ENCODE results near the gene OR11H6. TPM values are rescaled to one million over a fixed set of nuclear protein-coding genes. Genes with fewer than 3 reads are reported as not detected.

Gene OR11H6
- total and polyA plus RNA-seq, 2 donors (not counting 1 experiment from before 2014, with no cell fraction given), result not detected

GRCh38 chr14:20198991-20199390 is 24.5 kb upstream of the OR11H6 start:
- no peaks in the 10 kb centered on the region for H3K9me3 ChIP-seq (ENCODE audit: control extremely low read depth in 1 of 3, control insufficient read depth in 2 of 3, insufficient read depth in 1 of 3, low read length in 2 of 3)
- no peaks in the 10 kb centered on the region for H3K79me2 ChIP-seq (ENCODE audit: control insufficient read depth, insufficient read depth, low read length)
- H3K27me3 Mint-ChIP-seq, result peaks cover 25% of the 10 kb centered on the region
- WGBS (ENCODE audit: insufficient coverage), result 79% methylated on average over 4 of the region's 5 CpGs
- no peak overlapping the region for H3K4me2 ChIP-seq (replicated peaks; ENCODE audit: low read depth, low read length, poor library complexity, severe bottlenecking)
- H3K4me3 Mint-ChIP-seq, result no peak overlapping the region
- ChIA-PET CTCF (no interaction called here), POLR2A (no interaction called here)
- no peaks in the 10 kb centered on the region for H3K4me1 Mint-ChIP-seq
- no peak for TF ChIP-seq EZH2 (IDR thresholded peaks at IDR 0.05; ENCODE audit: borderline replicate concordance, insufficient read depth, low read depth, low read length, poor library complexity, severe bottlenecking)
- no peak for TF ChIP-seq CTCF (IDR thresholded peaks at IDR 0.05)
- ATAC-seq (ENCODE audit: low read depth), result no peak
- no peak for DNase-seq
- no peaks in the 10 kb centered on the region for H3K9me3 Mint-ChIP-seq (ENCODE audit: insufficient read depth)
- H3K27ac ChIP-seq (ENCODE audit: low read length in 2 of 2), result no peak overlapping the region
- intact Hi-C loops (cut with micrococcal nuclease), result no loop called here
- H3K4me1 ChIP-seq (ENCODE audit: control insufficient read depth in 2 of 2, insufficient read depth in 2 of 2, low read length in 2 of 2), result no peaks in the 10 kb centered on the region
- no peak overlapping the region for H2AFZ ChIP-seq (ENCODE audit: insufficient read depth, low read depth, low read length, poor library complexity, severe bottlenecking)
- no peak overlapping the region for H3K9ac ChIP-seq (ENCODE audit: low read length)
- H3K4me3 ChIP-seq (ENCODE audit: control extremely low read depth in 1 of 5, extremely low read depth in 1 of 5, insufficient read depth in 1 of 5, low read depth in 2 of 5, low read length in 4 of 5), result no peak overlapping the region
- no peak overlapping the region for H3K27ac Mint-ChIP-seq
- no peaks in the 10 kb centered on the region for H4K20me1 ChIP-seq (ENCODE audit: control insufficient read depth, insufficient read depth, low read length, poor library complexity, severe bottlenecking)
- no peaks in the 10 kb centered on the region for H3K27me3 ChIP-seq (replicated peaks in 1 of 4; ENCODE audit: control extremely low read depth in 1 of 4, control insufficient read depth in 3 of 4, insufficient read depth in 4 of 4, low read length in 3 of 4)
- H3K36me3 ChIP-seq (replicated peaks in 1 of 2; ENCODE audit: control extremely low read depth in 1 of 2, control insufficient read depth in 1 of 2, extremely low read depth in 1 of 2, insufficient read depth in 2 of 2, low read length in 1 of 2), result no peaks in the 10 kb centered on the region

GRCh38 chr14:20204721-20205120 is 18.8 kb upstream of the OR11H6 start:
- H3K9me3 ChIP-seq (ENCODE audit: control extremely low read depth in 1 of 3, control insufficient read depth in 2 of 3, insufficient read depth in 1 of 3, low read length in 2 of 3), result no peaks in the 10 kb centered on the region
- H3K36me3 ChIP-seq (replicated peaks in 1 of 2; ENCODE audit: control extremely low read depth in 1 of 2, control insufficient read depth in 1 of 2, extremely low read depth in 1 of 2, insufficient read depth in 2 of 2, low read length in 1 of 2), result no peaks in the 10 kb centered on the region
- no peaks in the 10 kb centered on the region for H3K79me2 ChIP-seq (ENCODE audit: control insufficient read depth, insufficient read depth, low read length)
- intact Hi-C loops (cut with micrococcal nuclease), result no loop called here
- DNase-seq (no peak), ATAC-seq (ENCODE audit: low read depth) (no peak)
- H3K27ac Mint-ChIP-seq, result no peak overlapping the region
- no CpG with 5 or more reads among the region's 3 CpGs for WGBS (ENCODE audit: insufficient coverage)
- H3K4me3 ChIP-seq (ENCODE audit: control extremely low read depth in 1 of 5, extremely low read depth in 1 of 5, insufficient read depth in 1 of 5, low read depth in 2 of 5, low read length in 4 of 5), result no peak overlapping the region
- H3K9ac ChIP-seq (ENCODE audit: low read length), result no peak overlapping the region
- peaks cover 10% of the 10 kb centered on the region for H3K27me3 Mint-ChIP-seq
- no peak overlapping the region for H3K4me3 Mint-ChIP-seq
- H3K4me1 ChIP-seq (ENCODE audit: control insufficient read depth in 2 of 2, insufficient read depth in 2 of 2, low read length in 2 of 2), result no peaks in the 10 kb centered on the region
- H3K9me3 Mint-ChIP-seq (ENCODE audit: insufficient read depth), result no peaks in the 10 kb centered on the region
- H3K4me1 Mint-ChIP-seq, result no peaks in the 10 kb centered on the region
- H3K27ac ChIP-seq (ENCODE audit: low read length in 2 of 2), result no peak overlapping the region
- POLR2A ChIA-PET, result no interaction called here
- no peak overlapping the region for H3K4me2 ChIP-seq (replicated peaks; ENCODE audit: low read depth, low read length, poor library complexity, severe bottlenecking)
- H2AFZ ChIP-seq (ENCODE audit: insufficient read depth, low read depth, low read length, poor library complexity, severe bottlenecking), result no peak overlapping the region
- TF ChIP-seq EZH2 (IDR thresholded peaks at IDR 0.05; ENCODE audit: borderline replicate concordance, insufficient read depth, low read depth, low read length, poor library complexity, severe bottlenecking) (no peak), CTCF (IDR thresholded peaks at IDR 0.05) (no peak)
- H4K20me1 ChIP-seq (ENCODE audit: control insufficient read depth, insufficient read depth, low read length, poor library complexity, severe bottlenecking), result no peaks in the 10 kb centered on the region
- CTCF ChIA-PET, result no interaction called here
- H3K27me3 ChIP-seq (replicated peaks in 1 of 4; ENCODE audit: control extremely low read depth in 1 of 4, control insufficient read depth in 3 of 4, insufficient read depth in 4 of 4, low read length in 3 of 4), result no peaks in the 10 kb centered on the region
